Mesenchymal stem cell (in vitro differentiated cells and primary cell): Measurements from ENCODE around the gene GNG11.
A peak's percentile ranks its signal among the peaks of the same experiment; 100 is the strongest.
"Not testable (repeated sequence)": the region's sequence is repeated elsewhere in the genome, so short reads cannot be mapped to it uniquely, and the experiment has no call there.

Experiments
- DNase-seq: peaks from one replicate; pipeline ENCODE4 v3.0.0-alpha.2; 2013
- H2AFZ ChIP-seq: one replicate; pipeline ENCODE4 v1.6.1; 2013; ENCODE audit warnings: low read depth, mild to moderate bottlenecking, control low read depth, inconsistent platforms, low read length, moderate library complexity
- H2AK5ac ChIP-seq: 2 replicates; pipeline ENCODE4 v1.6.1; 2013; ENCODE audit warnings: low read length, moderate library complexity, mild to moderate bottlenecking, inconsistent platforms; ENCODE audit not compliant: severe bottlenecking
- H2BK120ac ChIP-seq: one replicate; pipeline ENCODE4 v1.6.1; 2013; ENCODE audit warnings: low read depth, mild to moderate bottlenecking, inconsistent platforms, low read length, moderate library complexity
- H2BK12ac ChIP-seq, 2 experiments: one replicate each; pipeline ENCODE4 v1.6.1; 2013; ENCODE audit warnings: inconsistent platforms in 2 of 2, low read length in 2 of 2, mild to moderate bottlenecking in 2 of 2, moderate library complexity in 2 of 2, control low read depth in 1 of 2
- H2BK15ac ChIP-seq: one replicate; pipeline ENCODE4 v1.6.1; 2013; ENCODE audit warnings: mild to moderate bottlenecking, low read depth, inconsistent platforms; ENCODE audit not compliant: poor library complexity, severe bottlenecking
- H2BK5ac ChIP-seq: 2 replicates; pipeline ENCODE4 v1.6.1; 2013; ENCODE audit warnings: low read depth, mild to moderate bottlenecking, low read length, control low read depth, inconsistent platforms; ENCODE audit not compliant: poor library complexity, severe bottlenecking
- H3K14ac ChIP-seq, 2 experiments: one replicate each; pipeline ENCODE4 v1.6.1; 2013; ENCODE audit warnings: inconsistent platforms in 2 of 2, low read length in 2 of 2, control low read depth in 1 of 2, mild to moderate bottlenecking in 1 of 2, moderate library complexity in 1 of 2
- H3K18ac ChIP-seq, 2 experiments: one replicate each; pipeline ENCODE4 v1.6.1; 2013; ENCODE audit warnings: inconsistent platforms in 2 of 2, low read length in 2 of 2, control low read depth in 1 of 2, low read depth in 1 of 2, mild to moderate bottlenecking in 1 of 2
- H3K23ac ChIP-seq, 2 experiments: one replicate each; pipeline ENCODE4 v1.6.1; 2013; ENCODE audit warnings: inconsistent platforms in 2 of 2, low read length in 2 of 2, mild to moderate bottlenecking in 2 of 2, moderate library complexity in 2 of 2, control low read depth in 1 of 2
- H3K27ac ChIP-seq: 2 replicates; pipeline ENCODE4 v1.5.1; 2013; ENCODE audit warnings: mild to moderate bottlenecking, moderate library complexity, low read length, control low read depth, inconsistent platforms; ENCODE audit not compliant: poor library complexity, severe bottlenecking
- H3K27me3 ChIP-seq, 2 experiments: 2 replicates each; pipeline versions ENCODE4 v1.6.1 to v1.7.0; 2013; ENCODE audit warnings: low read length in 2 of 2, mild to moderate bottlenecking in 2 of 2, moderate library complexity in 2 of 2, control low read depth in 1 of 2, inconsistent platforms in 1 of 2; ENCODE audit not compliant: control insufficient read depth in 1 of 2, insufficient read depth in 1 of 2
- H3K36me3 ChIP-seq, 2 experiments: 2 replicates each; pipeline versions ENCODE4 v1.6.1 to v1.7.0; 2013; ENCODE audit warnings: low read length in 2 of 2, control low read depth in 1 of 2, inconsistent platforms in 1 of 2, low read depth in 1 of 2, mild to moderate bottlenecking in 1 of 2; ENCODE audit not compliant: insufficient read depth in 2 of 2, control insufficient read depth in 1 of 2
- H3K4ac ChIP-seq, 2 experiments: one replicate each; pipeline ENCODE4 v1.6.1; 2013; ENCODE audit warnings: inconsistent platforms in 2 of 2, low read length in 2 of 2, mild to moderate bottlenecking in 2 of 2, moderate library complexity in 2 of 2, control low read depth in 1 of 2, low read depth in 1 of 2
- H3K4me1 ChIP-seq: 2 replicates; pipeline ENCODE4 v1.6.1; 2013; ENCODE audit warnings: low read depth, low read length, control low read depth; ENCODE audit not compliant: control insufficient read depth, insufficient read depth
- H3K4me2 ChIP-seq: 2 replicates; pipeline ENCODE4 v1.6.1; 2013; ENCODE audit warnings: low read length, mild to moderate bottlenecking, inconsistent platforms; ENCODE audit not compliant: poor library complexity, severe bottlenecking
- H3K4me3 ChIP-seq, 2 experiments: 2 replicates each; pipeline versions ENCODE4 v1.5.1 to v1.7.0; 2013; ENCODE audit warnings: low read length in 2 of 2, mild to moderate bottlenecking in 2 of 2, control low read depth in 1 of 2, low read depth in 1 of 2; ENCODE audit not compliant: insufficient read depth in 1 of 2
- H3K79me1 ChIP-seq: replicated peaks from 2 replicates; pipeline ENCODE4 v1.6.1; 2013; ENCODE audit warnings: mild to moderate bottlenecking, control low read depth, low read length, inconsistent platforms; ENCODE audit not compliant: poor library complexity, severe bottlenecking
- H3K9ac ChIP-seq: 2 replicates; pipeline ENCODE4 v1.7.0; 2013; ENCODE audit warnings: mild to moderate bottlenecking, low read length, moderate library complexity
- H3K9me3 ChIP-seq: 2 replicates; pipeline ENCODE4 v1.7.0; 2013; ENCODE audit warnings: mild to moderate bottlenecking, low read length; ENCODE audit not compliant: control insufficient read depth
- H4K8ac ChIP-seq: one replicate; pipeline ENCODE4 v1.6.1; 2013; ENCODE audit warnings: inconsistent platforms, mild to moderate bottlenecking, low read length, moderate library complexity
- H4K91ac ChIP-seq: one replicate; pipeline ENCODE4 v1.6.1; 2013; ENCODE audit warnings: mild to moderate bottlenecking, low read length, inconsistent platforms
- WGBS: methylation state at CpG from one replicate; pipeline ENCODE4 v1.1.7; 2013; ENCODE audit warnings: mixed read lengths; 5-methylcytosine and 5-hydroxymethylcytosine counted together

The GNG11 gene

DNA sequence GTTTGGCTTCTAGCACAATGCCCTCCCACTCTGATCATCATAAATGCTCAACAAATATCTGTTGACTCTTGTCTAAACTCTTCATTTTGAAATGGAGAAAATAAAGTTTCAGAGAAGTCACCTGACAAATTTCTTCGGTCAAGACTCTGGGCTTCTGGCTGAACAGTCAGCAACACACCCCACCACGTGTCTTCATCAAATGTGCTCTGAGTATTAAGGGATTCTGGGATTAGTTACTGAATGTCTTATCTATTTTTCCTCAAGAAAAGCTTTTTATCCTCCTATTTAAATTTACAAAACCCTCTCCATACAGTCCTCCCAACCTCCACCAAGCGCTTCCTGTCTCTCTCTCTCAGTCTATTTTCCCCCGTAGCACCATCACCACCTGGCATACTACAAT, 5.2 kb upstream of the GNG11 start:
- not testable (repeated sequence) for H3K27ac ChIP-seq, H3K14ac ChIP-seq, H2AK5ac ChIP-seq, H4K8ac ChIP-seq, H3K23ac ChIP-seq, DNase-seq, H3K4me2 ChIP-seq, H4K91ac ChIP-seq, H3K79me1 ChIP-seq, H2AFZ ChIP-seq, H3K9ac ChIP-seq, H3K18ac ChIP-seq, H2BK120ac ChIP-seq, H3K4ac ChIP-seq, H2BK15ac ChIP-seq, H2BK5ac ChIP-seq, H3K36me3 ChIP-seq, H3K4me3 ChIP-seq, H3K4me1 ChIP-seq, H2BK12ac ChIP-seq, H3K27me3 ChIP-seq, H3K9me3 ChIP-seq
- WGBS = 90% methylated on average over 2 of the region's 4 CpGs

DNA sequence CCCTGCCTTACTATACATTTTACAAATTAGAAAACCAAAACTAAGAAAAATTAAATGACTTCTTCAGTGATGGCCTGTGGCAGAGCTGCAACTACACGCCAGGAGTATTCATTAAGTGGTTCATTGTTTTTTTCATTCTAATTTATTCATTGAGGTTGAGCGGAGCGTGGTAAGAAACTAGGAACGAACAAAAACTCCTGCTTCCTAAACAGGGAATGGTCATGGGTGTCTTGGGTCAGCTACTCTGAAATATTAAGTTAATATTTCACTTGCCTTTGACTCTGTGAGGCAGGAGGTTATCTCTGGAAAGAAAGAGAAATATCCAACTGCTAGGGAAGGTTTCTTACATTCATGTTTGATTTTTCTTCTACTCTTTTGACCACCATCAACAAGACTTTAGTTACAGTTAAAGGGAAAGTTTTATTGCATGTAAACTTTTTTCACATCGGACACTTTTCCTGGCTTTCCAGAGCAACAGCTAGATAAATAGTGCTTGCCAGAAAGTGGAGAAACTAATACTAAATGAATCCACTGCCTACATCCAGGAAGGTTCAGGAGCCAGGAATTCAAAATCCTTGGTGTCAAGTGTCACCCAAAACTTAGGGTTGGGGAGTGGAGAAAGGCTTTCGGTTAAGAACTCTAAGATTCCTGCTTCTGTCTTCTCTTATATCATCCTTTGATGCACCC, 896 bp upstream of the GNG11 start:
- Histone ChIP-seq H3K9me3 (no peaks in the 10 kb centered on the region), H2BK12ac (no peak overlapping the region), H2BK15ac (no peak overlapping the region), H3K36me3 (no peaks in the 10 kb centered on the region), H3K4ac (no peak overlapping the region), H3K79me1 (no peaks in the 10 kb centered on the region), H2BK120ac (peak overlapping the region; percentile 85), H2AFZ (no peak overlapping the region), H2BK5ac (no peak overlapping the region), H4K8ac (no peak overlapping the region), H3K4me1 (peaks cover 1% of the 10 kb centered on the region), H3K4me2 (peak overlapping the region; percentile 50), H3K27me3 (no peaks in the 10 kb centered on the region), H3K9ac (peak overlapping the region; percentile 99), H2AK5ac (no peak overlapping the region), H3K18ac (peak overlapping the region in 1 of 2 experiments; percentile 33), H3K27ac (peak overlapping the region; percentile 97), H4K91ac (no peak overlapping the region), H3K4me3 (peak overlapping the region in 1 of 2 experiments; percentile 95), H3K23ac (no peak overlapping the region), H3K14ac (no peak overlapping the region)
- peak; percentile 23 for DNase-seq
- 70% methylated on average over 6 of the region's 6 CpGs for WGBS

DNA sequence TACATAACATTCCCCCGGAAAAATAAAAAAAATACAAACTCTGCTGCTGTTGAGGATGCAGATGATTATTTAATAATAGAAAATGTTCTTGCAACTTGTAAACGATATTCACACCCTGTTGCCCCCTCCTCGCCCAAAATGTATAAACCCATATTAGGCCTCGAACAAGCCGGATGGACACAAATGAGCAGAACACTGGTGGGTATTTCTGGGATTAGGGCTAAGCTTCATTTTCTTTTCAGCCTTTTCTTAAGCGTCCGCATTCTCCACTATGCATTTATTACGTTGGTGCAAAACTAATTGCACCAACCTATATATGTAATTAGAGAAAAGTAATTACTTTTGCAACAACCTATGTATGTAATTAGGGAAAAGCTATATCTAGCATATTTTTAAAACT, 349 bp upstream of the GNG11 start:
- H2AK5ac ChIP-seq = peak overlapping the region; percentile 40
- H3K79me1 ChIP-seq = no peaks in the 10 kb centered on the region
- peak overlapping the region; percentile 99 for H3K9ac ChIP-seq
- peak overlapping the region; percentile 97 for H3K27ac ChIP-seq
- H2BK12ac ChIP-seq = peak overlapping the region in 1 of 2 experiments; percentile 78
- H3K36me3 ChIP-seq = peaks cover 0 to 4% of the 10 kb centered on the region in 2 experiments
- H2BK5ac ChIP-seq = no peak overlapping the region
- no peak overlapping the region for H2BK15ac ChIP-seq
- peak overlapping the region; percentile 3 to 89 for H3K4ac ChIP-seq
- no peak for DNase-seq
- H4K8ac ChIP-seq = no peak overlapping the region
- no peak overlapping the region for H2BK120ac ChIP-seq
- no peak overlapping the region for H4K91ac ChIP-seq
- no peak overlapping the region for H2AFZ ChIP-seq
- H3K4me2 ChIP-seq = peak overlapping the region; percentile 57
- H3K14ac ChIP-seq = no peak overlapping the region
- peak overlapping the region in 1 of 2 experiments; percentile 95 for H3K4me3 ChIP-seq
- no peaks in the 10 kb centered on the region for H3K9me3 ChIP-seq
- WGBS = 68% methylated on average over 2 of the region's 8 CpGs
- peaks cover 1% of the 10 kb centered on the region for H3K4me1 ChIP-seq
- no peaks in the 10 kb centered on the region for H3K27me3 ChIP-seq
- peak overlapping the region; percentile 62 to 69 for H3K18ac ChIP-seq
- no peak overlapping the region for H3K23ac ChIP-seq

DNA sequence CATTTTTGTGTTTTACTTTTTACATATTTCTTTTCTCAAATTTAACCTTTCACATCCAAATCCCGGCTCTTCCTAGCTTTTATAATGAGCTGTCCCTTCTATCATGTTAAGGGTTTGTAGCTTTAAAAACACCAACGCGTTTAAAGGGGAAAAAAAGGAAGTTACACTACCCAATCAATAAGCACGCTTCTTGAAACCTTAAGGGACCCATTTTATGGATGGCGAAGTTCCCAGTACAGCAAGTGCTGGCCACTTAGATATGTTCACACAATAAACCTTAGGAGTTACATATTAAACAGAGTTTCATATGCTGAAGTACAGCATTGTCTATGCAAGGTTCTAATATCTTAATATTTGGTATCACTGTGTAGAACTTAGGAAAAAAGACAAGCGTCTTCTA, 1.8 kb downstream of the GNG11 start:
- 21% methylated on average over 3 of the region's 6 CpGs for WGBS
- Histone ChIP-seq H3K27ac (peak overlapping the region; percentile 38), H2AFZ (no peak overlapping the region), H3K18ac (no peak overlapping the region), H2AK5ac (no peak overlapping the region), H2BK5ac (no peak overlapping the region), H3K9ac (peak overlapping the region; percentile 99), H3K9me3 (no peaks in the 10 kb centered on the region), H3K23ac (no peak overlapping the region), H3K27me3 (no peaks in the 10 kb centered on the region), H3K79me1 (peaks cover 8% of the 10 kb centered on the region), H2BK15ac (no peak overlapping the region), H3K4me2 (peak overlapping the region; percentile 78), H2BK12ac (no peak overlapping the region), H3K4me3 (peak overlapping the region in 1 of 2 experiments; percentile 95), H4K91ac (no peak overlapping the region), H4K8ac (no peak overlapping the region), H3K36me3 (peaks cover 6 to 23% of the 10 kb centered on the region in 2 experiments), H3K4ac (no peak overlapping the region), H2BK120ac (no peak overlapping the region), H3K14ac (no peak overlapping the region), H3K4me1 (peaks cover 1% of the 10 kb centered on the region)
- DNase-seq = no peak
